ENCODE measurements around the gene PTRHD1.

DNA sequence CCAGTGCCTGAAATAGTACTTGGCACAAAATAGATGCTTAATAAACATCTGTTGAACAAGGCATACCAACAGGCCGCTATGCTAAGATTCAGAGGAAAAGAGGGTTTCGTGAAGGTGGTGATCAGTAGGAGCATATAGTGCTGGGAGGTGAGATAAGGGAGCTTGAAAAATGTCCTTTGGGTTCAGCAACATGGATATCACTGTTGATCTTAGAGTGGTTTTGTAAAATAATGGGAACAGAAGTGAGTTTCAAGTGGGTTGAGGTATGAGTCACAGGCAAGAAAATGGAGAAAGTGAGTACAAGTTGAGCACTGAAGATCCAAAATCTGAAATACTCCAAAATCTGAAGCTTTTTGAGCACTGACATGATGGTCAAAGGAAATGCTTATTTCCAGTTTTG, 4.5 kb upstream of the PTRHD1 start:
- TF ChIP-seq, protein P1, sequence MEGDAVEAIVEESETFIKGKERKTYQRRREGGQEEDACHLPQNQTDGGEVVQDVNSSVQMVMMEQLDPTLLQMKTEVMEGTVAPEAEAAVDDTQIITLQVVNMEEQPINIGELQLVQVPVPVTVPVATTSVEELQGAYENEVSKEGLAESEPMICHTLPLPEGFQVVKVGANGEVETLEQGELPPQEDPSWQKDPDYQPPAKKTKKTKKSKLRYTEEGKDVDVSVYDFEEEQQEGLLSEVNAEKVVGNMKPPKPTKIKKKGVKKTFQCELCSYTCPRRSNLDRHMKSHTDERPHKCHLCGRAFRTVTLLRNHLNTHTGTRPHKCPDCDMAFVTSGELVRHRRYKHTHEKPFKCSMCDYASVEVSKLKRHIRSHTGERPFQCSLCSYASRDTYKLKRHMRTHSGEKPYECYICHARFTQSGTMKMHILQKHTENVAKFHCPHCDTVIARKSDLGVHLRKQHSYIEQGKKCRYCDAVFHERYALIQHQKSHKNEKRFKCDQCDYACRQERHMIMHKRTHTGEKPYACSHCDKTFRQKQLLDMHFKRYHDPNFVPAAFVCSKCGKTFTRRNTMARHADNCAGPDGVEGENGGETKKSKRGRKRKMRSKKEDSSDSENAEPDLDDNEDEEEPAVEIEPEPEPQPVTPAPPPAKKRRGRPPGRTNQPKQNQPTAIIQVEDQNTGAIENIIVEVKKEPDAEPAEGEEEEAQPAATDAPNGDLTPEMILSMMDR (conservative IDR thresholded peaks at IDR 0.05; ENCODE audit: low read depth, low read length): no peak
- no peak for TF ChIP-seq EZH2 (IDR thresholded peaks at IDR 0.05; ENCODE audit: borderline replicate concordance, low read depth, low read length, poor library complexity, severe bottlenecking)
